Transverse colon (tissue), 4 donors: Measurements from ENCODE around the gene C3AR1. TPM values are rescaled to one million over a fixed set of nuclear protein-coding genes. Genes with fewer than 3 reads are reported as not detected.
"Not testable (repeated sequence)": the region's sequence is repeated elsewhere in the genome, so short reads cannot be mapped to it uniquely, and the experiment has no call there.

Experiments used
- DNase-seq: peaks from one replicate; pipeline ENCODE4 v3.0.0-alpha.2; 2019
- H3K27ac ChIP-seq, 4 donors: fragments of 200-600 bp; sonication (generic); 2 replicates each; pipeline ENCODE4 v1.5.1; 2016 to 2018; ENCODE audit warnings: inconsistent platforms in 4 of 4
- H3K27me3 ChIP-seq: fragments of 200-600 bp; sonication (generic); 2 replicates; pipeline ENCODE4 v1.5.1; 2017; ENCODE audit warnings: inconsistent platforms
- H3K36me3 ChIP-seq, 4 donors: fragments of 200-600 bp; sonication (generic); 2 replicates each; pipeline ENCODE4 v1.5.1; 2017 to 2019; ENCODE audit warnings: inconsistent platforms in 4 of 4
- H3K4me1 ChIP-seq, 4 donors: fragments of 200-600 bp; sonication (generic); 2 replicates each; pipeline ENCODE4 v1.5.1; 2017 to 2020; ENCODE audit warnings: inconsistent platforms in 4 of 4
- H3K4me3 ChIP-seq, 4 donors: fragments of 200-600 bp; sonication (generic); 1 replicate in 1 of 4; 2 replicates in 3 of 4; pipeline versions ENCODE4 v1.5.1 to v1.6.1; 2017 to 2019; ENCODE audit warnings: inconsistent platforms in 4 of 4
- H3K9me3 ChIP-seq, 2 donors: fragments of 200-600 bp; sonication (generic); 2 replicates each; pipeline ENCODE4 v1.5.1; 2017 to 2019; ENCODE audit warnings: inconsistent platforms in 2 of 2
- CTCF ChIP-seq, 5 experiments: fragments of 200-600 bp in 3 of 5; fragments of 450-650 bp in 2 of 5; sonication (generic) in 3 of 5; IDR thresholded peaks; 1 replicate in 2 of 5; 2 replicates in 3 of 5; pipeline ENCODE4 v1.5.1; 2016 to 2017; ENCODE audit warnings: antibody characterized with exemption in 5 of 5, inconsistent platforms in 3 of 5, mild to moderate bottlenecking in 2 of 5, moderate library complexity in 1 of 5
- EP300 ChIP-seq: sonication (generic); formaldehyde crosslinking; IDR thresholded peaks from one replicate; pipeline ENCODE4 v1.6.1; 2017; ENCODE audit warnings: antibody characterized with exemption, low read depth
- POLR2A ChIP-seq: fragments of 450-650 bp; IDR thresholded peaks from one replicate; pipeline ENCODE4 v1.6.1; 2016; ENCODE audit warnings: antibody characterized with exemption, mild to moderate bottlenecking, moderate library complexity
- POLR2AphosphoS5 ChIP-seq, 3 donors: sonication (generic); formaldehyde crosslinking; IDR thresholded peaks; one replicate each; pipeline ENCODE4 v1.6.1; 2016; ENCODE audit warnings: antibody characterized with exemption in 3 of 3
- WGBS, 2 donors: methylation state at CpG; one replicate each; pipeline ENCODE4 v1.1.5; 2018; ENCODE audit warnings: low coverage in 1 of 2; 5-methylcytosine and 5-hydroxymethylcytosine counted together
- in situ Hi-C, 4 donors: fragments of 200-750 bp; cut with MboI; loops; one replicate each; pipeline versions ENCODE4 v1.15.0 to v1.15.1; 2017; ENCODE audit warnings: low sequenced_read_pairs in 3 of 4, low pct_ligation_motif_present in 1 of 4, low pct_unique_long_range_greater_than_20kb in 1 of 4
- intact Hi-C: fragments of 100-400 bp; cut with DNase I; formaldehyde crosslinking; loops from one replicate; pipeline ENCODE4 v1.15.1; 2023; ENCODE audit warnings: low total_unique reads
- total RNA-seq, 4 donors: library from RNA; depleted of rRNA; stranded (reverse); fragments of >200 nt; gene quantifications; one replicate each; pipeline ENCODE4 v1.1.0, GENCODE V29; 2016

C3AR1 gene
- total RNA-seq, 4 donors from 2014 or later = 2.4 to 9.4 (median 3.6) TPM

DNA sequence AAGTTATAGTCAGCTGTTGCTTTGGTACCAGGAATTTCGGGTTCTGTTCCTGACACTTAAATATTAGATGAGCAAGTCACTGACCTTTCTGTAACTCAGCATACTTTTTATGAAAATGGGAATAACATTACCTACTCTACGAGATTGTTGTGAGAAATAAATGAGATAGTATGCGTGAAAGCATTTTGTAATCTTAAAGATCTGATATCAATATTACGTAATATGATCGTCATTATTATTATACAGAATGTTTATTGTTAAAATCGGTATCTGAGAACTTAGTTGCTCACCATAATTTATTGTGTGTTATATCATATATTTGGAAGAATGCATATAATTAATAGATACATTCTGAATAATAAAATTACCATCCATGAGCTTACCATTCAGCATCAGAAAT lies 9.8 kb upstream of the C3AR1 start:
- WGBS, 2 donors = 87 to 90% methylated on average over 6 of the region's 6 CpGs
- TF ChIP-seq CTCF (IDR thresholded peaks at IDR 0.05) (no peak), POLR2AphosphoS5 (IDR thresholded peaks at IDR 0.05) (no peak), EP300 (no peak), POLR2A (no peak)
- H3K4me3 ChIP-seq = no peak overlapping the region
- intact Hi-C loops (no loop called here), in situ Hi-C loops (no loop called here)
- H3K27me3 ChIP-seq = no peaks in the 10 kb centered on the region
- no peaks in the 10 kb centered on the region for H3K9me3 ChIP-seq
- no peaks in the 10 kb centered on the region for H3K36me3 ChIP-seq
- peaks cover 0 to 4% (median under 1%) of the 10 kb centered on the region in 4 donors for H3K4me1 ChIP-seq
- no peak for DNase-seq
- H3K27ac ChIP-seq = no peak overlapping the region

- intact Hi-C loops, DNase-seq, H3K9me3 ChIP-seq, H3K36me3 ChIP-seq, H3K27me3 ChIP-seq, H3K4me1 ChIP-seq, in situ Hi-C loops, H3K4me3 ChIP-seq, H3K27ac ChIP-seq: not testable (repeated sequence)
- WGBS, 2 donors = 97 to 100% methylated on average over 3 of the region's 3 CpGs
These were observed 5.7 kb upstream of the C3AR1 start for GRCh38 chr12:8071820-8072219.

DNA sequence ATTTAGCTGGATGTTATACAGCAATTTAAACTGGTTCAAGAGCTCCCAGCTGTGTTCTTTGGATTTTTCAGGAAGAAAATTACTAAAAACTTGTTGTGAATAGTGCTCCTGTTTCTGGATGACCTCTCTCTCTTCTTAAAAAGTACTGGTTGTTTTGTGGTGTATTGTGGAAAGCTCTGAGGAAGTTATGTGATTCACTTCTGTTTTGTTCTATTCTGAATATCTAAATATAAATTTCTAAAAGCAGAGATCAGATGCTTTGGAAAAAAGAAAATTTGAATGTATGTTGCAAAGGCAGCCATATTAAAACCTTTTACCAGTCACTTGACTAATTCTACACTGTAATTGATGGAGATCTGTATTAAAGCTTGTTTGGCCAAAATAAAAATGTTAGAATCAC lies 3.4 kb upstream of the C3AR1 start:
- H3K27ac ChIP-seq = peak overlapping the region in 2 of 4 donors; percentile 0 to 17
- H3K9me3 ChIP-seq = no peaks in the 10 kb centered on the region
- no peak for TF ChIP-seq POLR2AphosphoS5 (IDR thresholded peaks at IDR 0.05)
- no peak for TF ChIP-seq CTCF (IDR thresholded peaks at IDR 0.05)
- TF ChIP-seq EP300 = no peak
- no peak for TF ChIP-seq POLR2A
- H3K36me3 ChIP-seq = no peaks in the 10 kb centered on the region
- H3K27me3 ChIP-seq = no peaks in the 10 kb centered on the region
- no peak overlapping the region for H3K4me3 ChIP-seq
- intact Hi-C loops = no loop called here
- in situ Hi-C loops = no loop called here
- DNase-seq = no peak
- no peaks in the 10 kb centered on the region for H3K4me1 ChIP-seq

- no peaks in the 10 kb centered on the region for H3K4me1 ChIP-seq
- peak overlapping the region in 2 of 4 donors; percentile 43 to 73 for H3K27ac ChIP-seq
- intact Hi-C loops = no loop called here
- H3K27me3 ChIP-seq = no peaks in the 10 kb centered on the region
- no peak for DNase-seq
- in situ Hi-C loops = no loop called here
- H3K36me3 ChIP-seq = no peaks in the 10 kb centered on the region
- H3K9me3 ChIP-seq = no peaks in the 10 kb centered on the region
- no peak overlapping the region for H3K4me3 ChIP-seq
- TF ChIP-seq EP300 = no peak
- no peak for TF ChIP-seq POLR2A
- no peak for TF ChIP-seq POLR2AphosphoS5 (IDR thresholded peaks at IDR 0.05)
- TF ChIP-seq CTCF (IDR thresholded peaks at IDR 0.05) = no peak
These were observed 2.0 kb downstream of the C3AR1 start for GRCh38 chr12:8064131-8064530.

DNA sequence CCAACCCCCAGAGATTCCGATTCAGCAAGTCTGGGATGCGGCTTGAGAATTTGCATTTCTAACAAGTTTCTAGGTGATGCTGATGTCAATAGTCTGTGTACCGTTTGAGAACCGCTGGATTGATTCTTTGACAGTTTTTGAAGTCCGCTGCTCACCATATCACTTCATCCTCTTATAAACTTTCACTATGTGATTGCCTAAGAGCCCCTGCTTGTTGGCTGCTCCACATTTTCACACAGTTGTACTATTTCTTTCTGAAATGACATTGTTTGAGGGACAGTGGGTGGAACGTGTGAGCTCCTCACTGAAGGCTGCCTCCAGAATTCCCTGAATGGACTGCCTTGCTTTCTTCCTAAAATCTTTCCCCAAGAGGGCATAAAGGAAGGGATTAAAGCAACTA lies 7.7 kb downstream of the C3AR1 start:
- peak overlapping the region in 2 of 4 donors; percentile 2 to 3 for H3K27ac ChIP-seq
- in situ Hi-C loops = no loop called here
- no peaks in the 10 kb centered on the region for H3K4me1 ChIP-seq
- WGBS, 2 donors = 76 to 82% methylated on average over 3 to 6 of the region's 6 CpGs
- no peak overlapping the region for H3K4me3 ChIP-seq
- no peaks in the 10 kb centered on the region for H3K27me3 ChIP-seq
- no peak for DNase-seq
- no peaks in the 10 kb centered on the region for H3K9me3 ChIP-seq
- intact Hi-C loops = no loop called here
- peaks cover 0 to 14% (median 0%) of the 10 kb centered on the region in 4 donors for H3K36me3 ChIP-seq
- TF ChIP-seq CTCF (IDR thresholded peaks at IDR 0.05) (no peak), POLR2AphosphoS5 (IDR thresholded peaks at IDR 0.05) (no peak), EP300 (no peak), POLR2A (no peak)
